HG03520 (cell line): ENCODE measurements around the gene GANC.

Experiments used
- ATAC-seq: cut with Tn5 transposase; IDR thresholded peaks from one replicate; pipeline ENCODE4 v1.9.1; 2021; ENCODE audit warnings: mild to moderate bottlenecking, moderate library complexity; ENCODE audit not compliant: unreplicated experiment

GANC gene

DNA sequence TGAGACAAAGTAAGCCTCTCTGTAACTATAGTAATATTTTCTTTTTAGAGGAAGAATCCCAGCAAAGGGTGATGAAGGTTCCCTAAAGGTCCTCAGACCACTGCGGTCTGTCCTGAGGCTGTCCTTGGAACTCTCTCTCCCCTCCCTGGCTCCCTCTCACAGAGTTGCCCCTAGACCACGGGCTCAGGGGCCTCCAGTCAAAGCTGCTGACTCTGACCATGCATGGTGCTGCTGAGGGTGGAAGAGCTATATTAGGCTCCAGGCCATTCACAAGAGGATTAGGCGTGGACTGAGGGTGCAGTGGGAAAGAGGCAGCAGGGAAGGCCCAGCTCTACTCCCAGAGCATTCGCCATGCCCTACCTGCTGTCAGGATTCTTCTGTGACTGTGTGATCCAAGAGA lies 100.9 kb downstream of the GANC start:
- no peak for ATAC-seq

DNA sequence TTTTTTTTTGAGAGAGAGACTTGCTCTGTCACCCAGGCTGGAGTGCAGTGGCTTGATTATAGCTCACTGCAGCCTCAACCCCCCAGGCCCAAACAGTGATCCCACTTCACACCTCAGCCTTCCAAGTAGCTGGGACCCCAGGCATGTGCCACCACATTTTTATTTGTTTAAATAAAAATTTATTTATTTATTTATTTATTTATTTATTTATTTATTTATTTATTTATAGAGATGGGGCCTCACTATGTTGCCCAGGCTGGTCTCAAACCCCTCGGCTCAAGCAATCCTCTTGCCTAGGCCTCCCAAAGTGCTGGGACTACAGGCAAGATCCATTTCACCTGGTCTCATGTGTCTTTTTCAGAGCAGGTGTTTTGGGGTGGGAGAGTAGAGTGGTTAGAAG lies 101.8 kb downstream of the GANC start:
- ATAC-seq: no peak

- no peak for ATAC-seq
Measured at GRCh38 chr15:42375252-42375651, 102.3 kb downstream of the GANC start.

- ATAC-seq: no peak
Measured at GRCh38 chr15:42375941-42376340, 102.9 kb downstream of the GANC start.

GRCh38 chr15:42378011-42378410 lies 105.0 kb downstream of the GANC start:
- ATAC-seq: no peak

DNA sequence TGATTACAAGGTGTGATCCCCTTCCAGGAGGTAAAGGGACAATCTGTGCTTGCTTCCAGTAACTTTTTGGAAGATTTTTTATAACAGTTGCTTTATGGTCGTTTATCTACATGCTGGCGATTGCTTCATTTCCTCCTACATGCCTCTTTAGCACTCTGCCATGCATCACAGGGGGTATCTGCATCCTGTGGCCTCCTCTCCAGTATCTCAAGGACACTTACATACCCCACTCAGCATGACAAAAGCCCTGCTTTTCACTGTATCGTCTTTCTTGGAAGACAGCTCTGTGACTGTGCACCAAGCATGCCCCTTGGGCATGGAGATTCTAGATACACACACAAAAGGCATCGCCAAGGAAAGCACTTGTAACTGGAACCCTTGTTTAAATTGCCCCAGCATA lies 111.6 kb downstream of the GANC start:
- ATAC-seq: no peak

DNA sequence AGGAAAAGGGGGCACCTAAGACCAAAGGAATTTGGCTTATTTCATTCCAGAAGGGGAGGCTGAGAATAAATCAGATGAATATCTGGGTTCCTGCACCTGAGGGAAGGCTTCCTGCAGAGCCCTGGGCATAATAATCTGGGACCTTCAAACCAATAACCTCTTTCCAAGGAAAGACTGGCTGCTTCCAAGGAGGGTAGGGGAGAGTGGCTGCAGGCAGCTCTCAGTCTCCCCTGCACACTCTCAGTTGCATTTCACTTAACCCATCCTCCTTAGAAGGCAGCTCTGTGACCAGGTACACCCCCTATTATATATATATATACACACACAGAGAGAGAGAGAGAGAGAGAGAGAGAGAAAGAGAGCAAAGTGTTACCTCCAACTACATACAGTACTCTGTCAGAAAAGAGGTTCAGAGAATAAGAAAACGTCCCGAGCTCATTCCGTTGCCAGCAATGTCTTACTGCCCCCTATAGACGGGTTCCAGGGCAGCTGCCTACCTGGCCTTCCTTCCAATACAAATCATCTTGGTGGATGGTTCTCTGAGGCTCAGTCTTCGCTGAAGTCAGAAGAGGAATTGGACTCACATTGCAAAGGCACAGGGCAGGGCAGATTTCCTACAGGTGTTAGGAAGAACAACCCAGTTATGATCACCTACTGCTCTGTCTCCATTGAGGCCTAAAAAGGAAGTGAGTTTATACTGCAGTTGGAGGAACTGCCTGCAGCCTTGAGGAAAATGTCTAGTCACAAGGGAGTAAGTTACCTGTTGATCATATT lies 112.4 kb downstream of the GANC start:
- no peak for ATAC-seq

DNA sequence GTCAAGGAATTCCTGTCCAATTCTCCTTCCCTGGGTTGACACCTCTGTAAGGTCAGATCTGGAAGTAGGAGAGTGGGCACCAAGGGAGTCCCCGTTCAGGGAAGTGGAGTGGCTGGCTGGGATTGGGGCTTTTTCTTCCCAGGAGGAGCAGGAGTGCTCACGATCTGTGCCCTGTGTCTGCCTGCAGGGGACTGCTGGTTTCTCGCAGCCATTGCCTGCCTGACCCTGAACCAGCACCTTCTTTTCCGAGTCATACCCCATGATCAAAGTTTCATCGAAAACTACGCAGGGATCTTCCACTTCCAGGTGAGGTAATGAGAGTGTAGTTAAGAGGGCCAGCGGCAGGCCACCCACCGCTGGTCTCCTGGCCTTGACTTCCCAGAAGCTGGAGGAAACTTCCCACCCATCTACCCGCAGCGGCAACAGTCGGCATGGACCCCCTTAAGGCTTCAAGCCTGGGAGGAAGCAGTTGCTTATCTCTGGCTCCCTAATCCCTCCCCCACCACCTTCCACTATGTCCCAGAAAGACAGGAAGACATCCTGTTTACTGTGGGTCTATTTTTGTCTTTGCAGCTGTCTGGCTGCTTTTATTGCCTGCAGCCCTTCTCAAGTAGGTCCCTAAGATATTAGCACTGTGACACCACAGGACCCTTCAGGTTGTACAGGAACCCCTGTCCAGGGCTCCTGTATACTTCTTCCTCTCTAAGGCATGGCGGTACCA lies 113.1 kb downstream of the GANC start:
- no peak for ATAC-seq

DNA sequence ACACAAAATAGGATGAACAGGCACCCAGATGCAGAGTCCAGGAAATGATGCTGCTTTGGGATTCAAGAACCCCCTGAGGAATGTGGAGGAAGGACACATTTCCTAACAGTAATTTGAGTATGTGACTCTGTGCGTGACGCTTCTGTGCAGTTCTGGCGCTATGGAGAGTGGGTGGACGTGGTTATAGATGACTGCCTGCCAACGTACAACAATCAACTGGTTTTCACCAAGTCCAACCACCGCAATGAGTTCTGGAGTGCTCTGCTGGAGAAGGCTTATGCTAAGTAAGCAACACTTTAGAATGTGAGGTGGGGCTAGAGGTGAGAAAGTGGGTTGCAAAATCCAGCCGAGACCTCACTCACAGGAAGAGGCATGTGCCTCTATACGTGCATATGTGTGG lies 114.6 kb downstream of the GANC start:
- no peak for ATAC-seq

DNA sequence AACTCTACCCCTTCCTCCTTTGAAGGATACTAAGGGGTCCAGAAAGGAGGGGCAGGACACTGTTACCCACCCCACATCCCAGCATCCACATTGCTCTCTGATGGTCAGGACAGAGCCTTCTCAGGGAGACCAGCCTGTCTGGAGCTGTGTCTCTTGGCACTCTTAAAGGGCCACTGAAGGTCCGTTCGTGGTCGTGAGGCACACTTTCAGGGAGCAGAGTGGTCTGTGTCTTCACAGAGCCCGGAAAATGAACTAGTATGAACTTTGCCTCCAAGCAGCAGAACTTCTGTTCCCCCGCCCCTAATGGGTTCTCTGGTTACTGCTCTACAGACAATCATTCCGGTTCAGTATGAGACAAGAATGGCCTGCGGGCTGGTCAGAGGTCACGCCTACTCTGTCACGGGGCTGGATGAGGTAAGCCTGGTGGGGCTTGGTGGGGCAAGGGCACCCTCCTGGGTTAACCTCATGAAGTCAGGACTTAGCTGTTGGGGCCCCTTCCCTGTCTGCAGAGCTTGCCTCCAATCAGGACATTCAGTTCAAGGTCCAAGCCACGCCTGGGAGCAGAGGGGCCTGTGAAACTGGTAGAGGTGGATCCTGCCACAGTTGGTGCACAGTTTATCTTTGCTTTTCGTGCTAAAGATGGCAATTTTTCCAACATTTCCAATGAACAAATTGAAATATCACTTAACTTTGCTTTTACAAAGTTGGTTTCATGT lies 119.5 kb downstream of the GANC start:
- ATAC-seq: no peak

DNA sequence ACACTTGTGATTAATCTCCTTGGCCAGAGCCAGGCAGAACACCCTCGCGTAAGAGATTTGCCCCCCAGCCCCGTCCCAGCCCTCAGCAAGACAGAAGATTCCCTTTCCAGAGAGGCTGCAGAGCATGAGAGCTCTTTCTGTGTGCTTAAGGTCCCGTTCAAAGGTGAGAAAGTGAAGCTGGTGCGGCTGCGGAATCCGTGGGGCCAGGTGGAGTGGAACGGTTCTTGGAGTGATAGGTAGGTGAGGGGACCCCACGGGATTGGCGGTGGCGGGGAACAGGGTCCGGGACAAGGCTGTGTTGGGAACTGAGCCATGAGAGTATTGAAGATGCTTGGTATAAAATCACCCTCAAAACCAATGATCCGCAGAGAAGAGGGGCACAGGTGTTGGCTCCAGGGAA lies 121.1 kb downstream of the GANC start:
- ATAC-seq: no peak

DNA sequence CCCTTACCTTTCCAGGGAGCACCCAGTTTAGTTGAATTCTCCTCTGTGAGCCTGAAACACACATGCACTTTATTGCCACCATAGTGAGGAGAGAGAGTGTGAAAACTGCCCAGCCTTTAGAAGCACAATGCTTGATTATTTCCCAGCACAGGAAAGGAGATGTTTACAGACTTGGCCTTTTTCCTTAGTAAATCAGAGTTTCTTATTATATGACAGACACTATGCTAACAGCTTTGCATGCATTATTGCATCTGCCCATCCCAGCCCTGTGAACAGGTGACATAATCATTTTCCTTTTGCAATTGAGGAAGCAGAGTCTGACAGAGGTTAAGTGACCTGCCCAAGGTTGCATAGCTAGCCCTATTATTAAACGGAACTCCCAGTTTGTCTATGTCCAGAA lies 122.8 kb downstream of the GANC start:
- no peak for ATAC-seq

- no peak for ATAC-seq
Measured at GRCh38 chr15:42401544-42402454, 128.8 kb downstream of the GANC start.

DNA sequence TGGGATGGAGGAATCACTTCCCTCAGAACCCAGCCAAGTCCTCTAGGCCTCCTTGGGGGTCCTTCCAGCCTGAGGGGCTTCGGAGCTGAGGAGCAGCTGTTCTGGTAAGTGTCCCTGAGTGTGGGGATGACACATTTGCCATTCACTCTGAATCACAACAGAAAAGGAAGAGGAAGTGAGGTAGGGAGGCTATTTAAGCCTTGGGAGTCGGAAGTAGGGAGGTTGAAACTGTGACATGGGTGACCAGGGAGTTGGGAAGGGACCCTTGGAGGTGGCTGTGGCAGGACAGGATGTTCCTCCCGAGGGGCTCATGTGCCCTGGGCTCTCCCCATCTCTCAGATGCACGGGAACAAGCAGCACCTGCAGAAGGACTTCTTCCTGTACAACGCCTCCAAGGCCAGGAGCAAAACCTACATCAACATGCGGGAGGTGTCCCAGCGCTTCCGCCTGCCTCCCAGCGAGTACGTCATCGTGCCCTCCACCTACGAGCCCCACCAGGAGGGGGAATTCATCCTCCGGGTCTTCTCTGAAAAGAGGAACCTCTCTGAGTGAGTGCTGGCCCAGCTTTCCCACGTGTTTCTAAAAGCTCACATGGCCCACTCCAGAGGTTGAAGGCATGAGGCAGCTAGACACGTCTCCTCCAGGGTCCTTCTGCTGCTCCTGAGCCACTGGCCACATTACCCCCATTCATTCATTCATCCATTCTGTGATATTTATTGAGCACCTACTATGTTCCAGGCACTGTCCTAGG lies 129.6 kb downstream of the GANC start:
- ATAC-seq: no peak

- no peak for ATAC-seq
Measured at GRCh38 chr15:42403389-42403788, 130.4 kb downstream of the GANC start.

- no peak for ATAC-seq
Measured at GRCh38 chr15:42404461-42405235, 131.6 kb downstream of the GANC start.

GRCh38 chr15:42405863-42406482 lies 133.0 kb downstream of the GANC start:
- no peak for ATAC-seq
